ENCODE measurements around the gene PROB1. TPM values are rescaled to one million over a fixed set of nuclear protein-coding genes. Genes with fewer than 3 reads are reported as not detected.
"Not testable (repeated sequence)": the region's sequence is repeated elsewhere in the genome, so short reads cannot be mapped to it uniquely, and the experiment has no call there.

PROB1 gene
- polyA plus RNA-seq, 2 donors: 0.41 to 0.48 TPM

GRCh38 chr5:139369181-139369580, 25.7 kb downstream of the PROB1 start:
- H3K4me3 ChIP-seq (ENCODE audit: low read depth in 1 of 2, low read length in 2 of 2): no peak overlapping the region
- peaks cover 0 to 4% of the 10 kb centered on the region in 2 donors for H3K4me1 ChIP-seq (ENCODE audit: control insufficient read depth in 2 of 2, insufficient read depth in 2 of 2, low read length in 1 of 2)
- 77 to 81% methylated on average over 1 of the region's 1 CpG for WGBS, 2 donors
- H3K36me3 ChIP-seq (ENCODE audit: control insufficient read depth in 2 of 2, insufficient read depth in 2 of 2, low read length in 1 of 2): peaks cover 6 to 9% of the 10 kb centered on the region in 2 donors
- H3K27me3 ChIP-seq (ENCODE audit: control insufficient read depth in 1 of 2, insufficient read depth in 2 of 2, low read length in 2 of 2): no peaks in the 10 kb centered on the region
- no peaks in the 10 kb centered on the region for H3K9me3 ChIP-seq (ENCODE audit: control insufficient read depth in 2 of 2, insufficient read depth in 1 of 2, low read depth in 1 of 2, low read length in 1 of 2)
- no peak overlapping the region for H3K27ac ChIP-seq (ENCODE audit: low read depth in 2 of 2, low read length in 1 of 2)

- Histone ChIP-seq H3K4me3 (ENCODE audit: low read depth in 1 of 2, low read length in 2 of 2) (no peak overlapping the region), H3K9me3 (ENCODE audit: control insufficient read depth in 2 of 2, insufficient read depth in 1 of 2, low read depth in 1 of 2, low read length in 1 of 2) (no peaks in the 10 kb centered on the region), H3K27ac (ENCODE audit: low read depth in 2 of 2, low read length in 1 of 2) (no peak overlapping the region), H3K36me3 (ENCODE audit: control insufficient read depth in 2 of 2, insufficient read depth in 2 of 2, low read length in 1 of 2) (peaks cover 6 to 14% of the 10 kb centered on the region in 2 donors), H3K4me1 (ENCODE audit: control insufficient read depth in 2 of 2, insufficient read depth in 2 of 2, low read length in 1 of 2) (peaks cover 0 to 2% of the 10 kb centered on the region in 2 donors), H3K27me3 (ENCODE audit: control insufficient read depth in 1 of 2, insufficient read depth in 2 of 2, low read length in 2 of 2) (no peaks in the 10 kb centered on the region)
- WGBS, 2 donors: 75 to 81% methylated on average over 2 of the region's 2 CpGs
These were observed 26.3 kb downstream of the PROB1 start for GRCh38 chr5:139368613-139369012.

GRCh38 chr5:139364466-139364865, 30.4 kb downstream of the PROB1 start:
- H3K4me1 ChIP-seq (ENCODE audit: control insufficient read depth in 2 of 2, insufficient read depth in 2 of 2, low read length in 1 of 2): no peaks in the 10 kb centered on the region
- no peaks in the 10 kb centered on the region for H3K9me3 ChIP-seq (ENCODE audit: control insufficient read depth in 2 of 2, insufficient read depth in 1 of 2, low read depth in 1 of 2, low read length in 1 of 2)
- 75 to 94% methylated on average over 2 of the region's 2 CpGs for WGBS, 2 donors
- peaks cover 3 to 11% of the 10 kb centered on the region in 2 donors for H3K36me3 ChIP-seq (ENCODE audit: control insufficient read depth in 2 of 2, insufficient read depth in 2 of 2, low read length in 1 of 2)
- H3K27me3 ChIP-seq (ENCODE audit: control insufficient read depth in 1 of 2, insufficient read depth in 2 of 2, low read length in 2 of 2): no peaks in the 10 kb centered on the region
- no peak overlapping the region for H3K4me3 ChIP-seq (ENCODE audit: low read depth in 1 of 2, low read length in 2 of 2)
- H3K27ac ChIP-seq (ENCODE audit: low read depth in 2 of 2, low read length in 1 of 2): no peak overlapping the region

GRCh38 chr5:139363937-139364336, 31.0 kb downstream of the PROB1 start:
- WGBS, 2 donors: 50 to 56% methylated on average over 2 of the region's 2 CpGs
- Histone ChIP-seq H3K27ac (ENCODE audit: low read depth in 2 of 2, low read length in 1 of 2) (no peak overlapping the region), H3K36me3 (ENCODE audit: control insufficient read depth in 2 of 2, insufficient read depth in 2 of 2, low read length in 1 of 2) (peaks cover 3 to 11% of the 10 kb centered on the region in 2 donors)

GRCh38 chr5:139361835-139362429, 33.0 kb downstream of the PROB1 start:
- H3K9me3 ChIP-seq (ENCODE audit: control insufficient read depth in 2 of 2, insufficient read depth in 1 of 2, low read depth in 1 of 2, low read length in 1 of 2): no peaks in the 10 kb centered on the region
- H3K4me3 ChIP-seq (ENCODE audit: low read depth in 1 of 2, low read length in 2 of 2): no peak overlapping the region
- 81 to 83% methylated on average over 6 of the region's 6 CpGs for WGBS, 2 donors
- H3K27me3 ChIP-seq (ENCODE audit: control insufficient read depth in 1 of 2, insufficient read depth in 2 of 2, low read length in 2 of 2): no peaks in the 10 kb centered on the region
- H3K4me1 ChIP-seq (ENCODE audit: control insufficient read depth in 2 of 2, insufficient read depth in 2 of 2, low read length in 1 of 2): no peaks in the 10 kb centered on the region
- H3K36me3 ChIP-seq (ENCODE audit: control insufficient read depth in 2 of 2, insufficient read depth in 2 of 2, low read length in 1 of 2): peaks cover 3 to 9% of the 10 kb centered on the region in 2 donors
- H3K27ac ChIP-seq (ENCODE audit: low read depth in 2 of 2, low read length in 1 of 2): no peak overlapping the region

More at GRCh38 chr5:139363937-139364336, 31.0 kb downstream of the PROB1 start:
- Histone ChIP-seq H3K4me1 (ENCODE audit: control insufficient read depth in 2 of 2, insufficient read depth in 2 of 2, low read length in 1 of 2) (no peaks in the 10 kb centered on the region), H3K9me3 (ENCODE audit: control insufficient read depth in 2 of 2, insufficient read depth in 1 of 2, low read depth in 1 of 2, low read length in 1 of 2) (no peaks in the 10 kb centered on the region), H3K4me3 (ENCODE audit: low read depth in 1 of 2, low read length in 2 of 2) (no peak overlapping the region), H3K27me3 (ENCODE audit: control insufficient read depth in 1 of 2, insufficient read depth in 2 of 2, low read length in 2 of 2) (no peaks in the 10 kb centered on the region)

- WGBS, 2 donors: 95% methylated on average over 4 of the region's 4 CpGs
- Histone ChIP-seq H3K9me3 (ENCODE audit: control insufficient read depth in 2 of 2, insufficient read depth in 1 of 2, low read depth in 1 of 2, low read length in 1 of 2) (no peaks in the 10 kb centered on the region), H3K27me3 (ENCODE audit: control insufficient read depth in 1 of 2, insufficient read depth in 2 of 2, low read length in 2 of 2) (no peaks in the 10 kb centered on the region), H3K36me3 (ENCODE audit: control insufficient read depth in 2 of 2, insufficient read depth in 2 of 2, low read length in 1 of 2) (peaks cover 0 to 5% of the 10 kb centered on the region in 2 donors), H3K4me3 (ENCODE audit: low read depth in 1 of 2, low read length in 2 of 2) (no peak overlapping the region), H3K4me1 (ENCODE audit: control insufficient read depth in 2 of 2, insufficient read depth in 2 of 2, low read length in 1 of 2) (no peaks in the 10 kb centered on the region), H3K27ac (ENCODE audit: low read depth in 2 of 2, low read length in 1 of 2) (no peak overlapping the region)
These were observed 34.5 kb downstream of the PROB1 start for GRCh38 chr5:139360384-139360783.

GRCh38 chr5:139358064-139358463, 36.8 kb downstream of the PROB1 start:
- Histone ChIP-seq H3K27me3 (ENCODE audit: control insufficient read depth in 1 of 2, insufficient read depth in 2 of 2, low read length in 2 of 2) (no peaks in the 10 kb centered on the region), H3K4me3 (ENCODE audit: low read depth in 1 of 2, low read length in 2 of 2) (no peak overlapping the region), H3K4me1 (ENCODE audit: control insufficient read depth in 2 of 2, insufficient read depth in 2 of 2, low read length in 1 of 2) (no peaks in the 10 kb centered on the region), H3K27ac (ENCODE audit: low read depth in 2 of 2, low read length in 1 of 2) (no peak overlapping the region), H3K9me3 (ENCODE audit: control insufficient read depth in 2 of 2, insufficient read depth in 1 of 2, low read depth in 1 of 2, low read length in 1 of 2) (no peaks in the 10 kb centered on the region), H3K36me3 (ENCODE audit: control insufficient read depth in 2 of 2, insufficient read depth in 2 of 2, low read length in 1 of 2) (no peaks in the 10 kb centered on the region)

- H3K9me3 ChIP-seq (ENCODE audit: control insufficient read depth in 2 of 2, insufficient read depth in 1 of 2, low read depth in 1 of 2, low read length in 1 of 2); H3K4me1 ChIP-seq (ENCODE audit: control insufficient read depth in 2 of 2, insufficient read depth in 2 of 2, low read length in 1 of 2); H3K36me3 ChIP-seq (ENCODE audit: control insufficient read depth in 2 of 2, insufficient read depth in 2 of 2, low read length in 1 of 2); H3K27ac ChIP-seq (ENCODE audit: low read depth in 2 of 2, low read length in 1 of 2); H3K27me3 ChIP-seq (ENCODE audit: control insufficient read depth in 1 of 2, insufficient read depth in 2 of 2, low read length in 2 of 2); H3K4me3 ChIP-seq (ENCODE audit: low read depth in 1 of 2, low read length in 2 of 2): not testable (repeated sequence)
- 95 to 99% methylated on average over 8 of the region's 8 CpGs for WGBS, 2 donors
These were observed 39.0 kb downstream of the PROB1 start for GRCh38 chr5:139355900-139356299.

- Histone ChIP-seq H3K36me3 (ENCODE audit: control insufficient read depth in 2 of 2, insufficient read depth in 2 of 2, low read length in 1 of 2) (no peaks in the 10 kb centered on the region), H3K9me3 (ENCODE audit: control insufficient read depth in 2 of 2, insufficient read depth in 1 of 2, low read depth in 1 of 2, low read length in 1 of 2) (no peaks in the 10 kb centered on the region), H3K4me3 (ENCODE audit: low read depth in 1 of 2, low read length in 2 of 2) (no peak overlapping the region), H3K4me1 (ENCODE audit: control insufficient read depth in 2 of 2, insufficient read depth in 2 of 2, low read length in 1 of 2) (no peaks in the 10 kb centered on the region), H3K27me3 (ENCODE audit: control insufficient read depth in 1 of 2, insufficient read depth in 2 of 2, low read length in 2 of 2) (no peaks in the 10 kb centered on the region), H3K27ac (ENCODE audit: low read depth in 2 of 2, low read length in 1 of 2) (no peak overlapping the region)
- whole genome bisulfite sequencing, 2 donors: 90 to 94% methylated on average over 3 of the region's 3 CpGs
These were observed 40.7 kb downstream of the PROB1 start for GRCh38 chr5:139354186-139354585.

GRCh38 chr5:139347863-139348262, 47.0 kb downstream of the PROB1 start:
- H3K4me3 ChIP-seq (ENCODE audit: low read depth in 1 of 2, low read length in 2 of 2); H3K4me1 ChIP-seq (ENCODE audit: control insufficient read depth in 2 of 2, insufficient read depth in 2 of 2, low read length in 1 of 2); H3K27ac ChIP-seq (ENCODE audit: low read depth in 2 of 2, low read length in 1 of 2); H3K36me3 ChIP-seq (ENCODE audit: control insufficient read depth in 2 of 2, insufficient read depth in 2 of 2, low read length in 1 of 2); H3K27me3 ChIP-seq (ENCODE audit: control insufficient read depth in 1 of 2, insufficient read depth in 2 of 2, low read length in 2 of 2); H3K9me3 ChIP-seq (ENCODE audit: control insufficient read depth in 2 of 2, insufficient read depth in 1 of 2, low read depth in 1 of 2, low read length in 1 of 2): not testable (repeated sequence)
- 90 to 94% methylated on average over 9 of the region's 9 CpGs for WGBS, 2 donors
